ENCODE data around the gene MMD.

MMD gene

GRCh38 chr17:55363033-55363432, 58.6 kb downstream of the MMD start:
- DNase-seq, result no peak
- Histone ChIP-seq H3K27me3 (no peaks in the 10 kb centered on the region), H3K4me1 (no peaks in the 10 kb centered on the region), H3K4me3 (no peak overlapping the region), H3K9me3 (peaks cover 0 to 11% (median 6%) of the 10 kb centered on the region in 3 donors), H3K27ac (no peak overlapping the region), H3K36me3 (no peaks in the 10 kb centered on the region)
- TF ChIP-seq, protein P1, sequence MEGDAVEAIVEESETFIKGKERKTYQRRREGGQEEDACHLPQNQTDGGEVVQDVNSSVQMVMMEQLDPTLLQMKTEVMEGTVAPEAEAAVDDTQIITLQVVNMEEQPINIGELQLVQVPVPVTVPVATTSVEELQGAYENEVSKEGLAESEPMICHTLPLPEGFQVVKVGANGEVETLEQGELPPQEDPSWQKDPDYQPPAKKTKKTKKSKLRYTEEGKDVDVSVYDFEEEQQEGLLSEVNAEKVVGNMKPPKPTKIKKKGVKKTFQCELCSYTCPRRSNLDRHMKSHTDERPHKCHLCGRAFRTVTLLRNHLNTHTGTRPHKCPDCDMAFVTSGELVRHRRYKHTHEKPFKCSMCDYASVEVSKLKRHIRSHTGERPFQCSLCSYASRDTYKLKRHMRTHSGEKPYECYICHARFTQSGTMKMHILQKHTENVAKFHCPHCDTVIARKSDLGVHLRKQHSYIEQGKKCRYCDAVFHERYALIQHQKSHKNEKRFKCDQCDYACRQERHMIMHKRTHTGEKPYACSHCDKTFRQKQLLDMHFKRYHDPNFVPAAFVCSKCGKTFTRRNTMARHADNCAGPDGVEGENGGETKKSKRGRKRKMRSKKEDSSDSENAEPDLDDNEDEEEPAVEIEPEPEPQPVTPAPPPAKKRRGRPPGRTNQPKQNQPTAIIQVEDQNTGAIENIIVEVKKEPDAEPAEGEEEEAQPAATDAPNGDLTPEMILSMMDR (IDR thresholded peaks at IDR 0.05), result no peak
- intact Hi-C loops (cut with DNase I; ENCODE audit: low total_unique reads), result no loop called here

DNA sequence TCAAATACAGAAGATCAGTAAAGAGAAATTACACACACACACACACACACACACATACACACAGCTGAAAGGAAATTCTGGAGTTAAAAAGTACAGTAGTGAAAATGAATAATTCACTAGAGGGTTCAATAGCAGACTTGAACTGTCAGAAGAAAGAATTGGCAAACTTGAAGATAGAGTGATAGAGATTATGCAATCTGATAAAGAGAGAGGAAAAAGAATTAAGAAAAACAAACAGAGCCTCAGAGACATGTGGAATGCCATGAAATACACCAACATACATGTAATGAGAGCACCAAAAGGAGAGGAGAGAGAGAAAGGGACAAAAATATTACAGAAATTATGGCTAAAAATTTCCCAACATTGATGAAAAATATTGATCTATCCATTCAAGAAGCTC, 60.7 kb downstream of the MMD start:
- Histone ChIP-seq H3K27ac (no peak overlapping the region), H3K9me3 (peaks cover 0 to 11% (median 6%) of the 10 kb centered on the region in 3 donors), H3K27me3 (no peaks in the 10 kb centered on the region), H3K4me3 (no peak overlapping the region), H3K4me1 (no peaks in the 10 kb centered on the region), H3K36me3 (no peaks in the 10 kb centered on the region)
- no peak for DNase-seq
- intact Hi-C loops (cut with DNase I; ENCODE audit: low total_unique reads), result no loop called here
- TF ChIP-seq, protein P1 (IDR thresholded peaks at IDR 0.05), result no peak

DNA sequence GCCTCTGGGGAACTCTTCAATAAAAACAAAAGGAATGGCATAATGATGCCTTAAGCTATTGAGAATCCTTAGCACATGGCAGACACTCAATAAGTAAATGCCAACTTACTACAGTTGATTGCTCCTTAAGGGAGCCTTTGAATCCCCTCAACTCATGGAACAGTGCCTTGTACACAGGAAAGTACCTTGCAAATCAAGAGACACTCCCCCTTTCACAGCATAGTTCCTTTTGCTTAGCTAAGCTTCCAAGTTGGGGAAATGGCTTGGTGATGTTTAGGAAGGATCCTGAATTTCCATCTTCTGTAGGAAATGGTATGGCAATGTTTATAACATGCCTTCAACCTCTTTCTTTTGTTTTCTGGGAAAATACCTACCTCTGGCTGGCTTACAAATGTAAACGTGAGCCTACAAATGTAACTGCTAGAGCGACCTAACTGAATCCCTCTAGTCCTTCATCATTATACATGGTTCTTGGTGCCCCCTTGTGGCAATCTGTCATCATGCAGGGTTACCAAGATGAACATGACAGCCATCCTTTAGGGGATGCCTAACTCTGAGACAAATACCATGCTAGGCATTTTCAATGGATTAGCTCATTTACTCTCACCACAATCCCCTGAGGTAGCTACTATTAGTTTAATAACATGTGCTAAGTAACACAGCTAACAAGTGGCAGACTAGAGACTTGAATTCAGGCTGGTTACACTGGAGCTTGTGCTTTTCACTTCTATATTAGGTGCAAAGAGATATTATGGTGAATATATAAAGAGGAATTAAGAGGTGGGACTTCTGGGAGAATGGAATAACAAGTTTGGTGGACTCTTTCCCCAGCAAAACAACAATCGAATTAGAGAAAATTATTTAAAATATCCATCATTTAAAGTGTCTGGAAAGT, 65.0 kb downstream of the MMD start:
- TF ChIP-seq, protein P1 (IDR thresholded peaks at IDR 0.05), result peak; percentile 65 to 71

DNA sequence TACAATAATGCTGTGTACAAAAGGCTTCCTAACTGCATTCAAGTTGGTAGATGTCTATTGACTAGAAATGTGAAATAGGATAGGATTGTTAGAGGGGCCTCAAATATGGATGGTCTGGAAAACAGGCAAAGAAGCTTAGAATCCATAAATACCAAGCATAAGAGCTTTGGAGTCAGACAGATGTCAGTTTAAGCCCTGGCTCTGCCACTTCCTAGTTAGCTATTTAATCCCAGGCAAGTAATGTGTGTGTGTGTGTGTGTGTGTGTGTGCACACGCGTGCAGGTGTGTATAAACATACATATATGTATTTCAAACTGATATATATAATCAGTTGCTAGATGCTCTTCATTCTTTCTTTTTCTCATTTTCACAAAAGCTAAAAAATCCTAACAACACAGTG, 66.7 kb downstream of the MMD start:
- intact Hi-C loops (cut with DNase I; ENCODE audit: low total_unique reads), result loop anchor here (5.0 to 10.0 kb wide), 2 partner anchors 160 to 363 kb away; partner anchors contain the start of gene SMIM36
- DNase-seq, result no peak
- H3K4me1 ChIP-seq, result no peaks in the 10 kb centered on the region
- H3K36me3 ChIP-seq, result no peaks in the 10 kb centered on the region
- H3K27me3 ChIP-seq, result no peaks in the 10 kb centered on the region
- no peak overlapping the region for H3K27ac ChIP-seq
- H3K4me3 ChIP-seq, result no peak overlapping the region
- no peaks in the 10 kb centered on the region for H3K9me3 ChIP-seq
- TF ChIP-seq, protein P1 (IDR thresholded peaks at IDR 0.05), result no peak

More for the DNA sequence above, 65.0 kb downstream of the MMD start:
- H3K36me3 ChIP-seq, result no peaks in the 10 kb centered on the region
- intact Hi-C loops (cut with DNase I; ENCODE audit: low total_unique reads), result loop anchor here (5.0 to 10.0 kb wide), 2 partner anchors 158 to 364 kb away; partner anchors contain the start of gene SMIM36
- H3K4me1 ChIP-seq, result no peaks in the 10 kb centered on the region
- H3K27me3 ChIP-seq, result no peaks in the 10 kb centered on the region
- H3K9me3 ChIP-seq, result peaks cover 0 to 10% (median 6%) of the 10 kb centered on the region in 3 donors
- no peak overlapping the region for H3K4me3 ChIP-seq
- no peak overlapping the region for H3K27ac ChIP-seq
- DNase-seq, result peak in 1 of 2 donors; percentile 85

GRCh38 chr17:55354010-55354409, 67.6 kb downstream of the MMD start:
- no peak for DNase-seq
- Histone ChIP-seq H3K36me3 (no peaks in the 10 kb centered on the region), H3K27me3 (no peaks in the 10 kb centered on the region), H3K9me3 (no peaks in the 10 kb centered on the region), H3K4me3 (no peak overlapping the region), H3K27ac (no peak overlapping the region), H3K4me1 (no peaks in the 10 kb centered on the region)
- intact Hi-C loops (cut with DNase I; ENCODE audit: low total_unique reads), result loop anchor here (10.0 kb wide), 1 partner anchor 161 kb away; the partner anchor contains the start of gene SMIM36
- TF ChIP-seq, protein P1 (IDR thresholded peaks at IDR 0.05), result no peak

Measured in tibial artery (tissue), 4 donors.